Measurements from ENCODE around the gene MAN1A2.

DNA sequence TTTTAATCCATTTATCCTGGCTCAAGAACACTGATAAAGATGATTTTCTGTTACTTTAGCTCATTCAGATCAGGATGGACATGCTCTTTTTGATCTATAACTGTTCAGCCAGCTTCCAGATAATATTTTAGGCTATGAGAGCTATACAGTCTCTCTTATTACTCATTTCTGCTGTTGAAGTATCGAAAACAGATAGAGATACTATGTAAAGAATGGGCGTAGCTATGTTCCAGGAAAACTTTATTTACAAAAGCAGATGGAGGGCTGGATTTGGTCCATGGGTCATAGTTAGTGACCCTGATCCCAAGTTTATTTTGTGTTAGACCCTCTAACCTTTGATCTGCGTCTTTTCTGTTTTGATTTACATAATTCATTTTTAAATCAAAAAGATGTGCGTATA lies 159.8 kb downstream of the MAN1A2 start:
- no peak for TF ChIP-seq CTCF (IDR thresholded peaks at IDR 0.05)
- TF ChIP-seq POLR2AphosphoS5 (IDR thresholded peaks at IDR 0.05) = no peak
- no peak for TF ChIP-seq POLR2A (IDR thresholded peaks at IDR 0.05)

Measured in prostate gland (tissue), 2 donors.